IPS-NIHi7 (cell line): ENCODE data around the gene GRIN2A.

Experiments
- DNase-seq: peaks from one replicate; pipeline ENCODE4 v3.0.0; 2012; ENCODE audit warnings: mixed read lengths; ENCODE audit errors: extremely low spot score

GRIN2A gene

GRCh38 chr16:9966569-9967157, 215.6 kb downstream of the GRIN2A start:
- DNase-seq: no peak

- DNase-seq: no peak
Measured at GRCh38 chr16:9965079-9965478, 217.1 kb downstream of the GRIN2A start.

- no peak for DNase-seq
Measured at GRCh38 chr16:9964426-9964825, 217.8 kb downstream of the GRIN2A start.

- DNase-seq: no peak
Measured at GRCh38 chr16:9957433-9957832, 224.8 kb downstream of the GRIN2A start.

- DNase-seq: no peak
Measured at GRCh38 chr16:9957002-9957401, 225.2 kb downstream of the GRIN2A start.

GRCh38 chr16:9955677-9956076, 226.6 kb downstream of the GRIN2A start:
- DNase-seq: no peak

- DNase-seq: no peak
Measured at GRCh38 chr16:9953908-9954570, 228.2 kb downstream of the GRIN2A start.

- no peak for DNase-seq
Measured at GRCh38 chr16:9950658-9951057, 231.6 kb downstream of the GRIN2A start.

GRCh38 chr16:9949396-9949795, 232.8 kb downstream of the GRIN2A start:
- no peak for DNase-seq

GRCh38 chr16:9948933-9949332, 233.3 kb downstream of the GRIN2A start:
- DNase-seq: no peak

GRCh38 chr16:9946022-9946720, 236.1 kb downstream of the GRIN2A start:
- DNase-seq: peak; percentile 29

GRCh38 chr16:9943121-9943520, 239.1 kb downstream of the GRIN2A start:
- no peak for DNase-seq

GRCh38 chr16:9941245-9941644, 241.0 kb downstream of the GRIN2A start:
- DNase-seq: no peak

GRCh38 chr16:9934723-9935508, 247.3 kb downstream of the GRIN2A start:
- no peak for DNase-seq

- no peak for DNase-seq
Measured at GRCh38 chr16:9932919-9933653, 249.1 kb downstream of the GRIN2A start.

GRCh38 chr16:9932000-9932399, 250.2 kb downstream of the GRIN2A start:
- no peak for DNase-seq

- DNase-seq: no peak
Measured at GRCh38 chr16:9929836-9930235, 252.4 kb downstream of the GRIN2A start.

GRCh38 chr16:9929313-9929712, 252.9 kb downstream of the GRIN2A start:
- no peak for DNase-seq

- DNase-seq: no peak
Measured at GRCh38 chr16:9922441-9922840, 259.8 kb downstream of the GRIN2A start.

GRCh38 chr16:9921997-9922396, 260.2 kb downstream of the GRIN2A start:
- DNase-seq: no peak

GRCh38 chr16:9919460-9919859, 262.8 kb downstream of the GRIN2A start:
- DNase-seq: no peak

- no peak for DNase-seq
Measured at GRCh38 chr16:9917691-9918090, 264.5 kb downstream of the GRIN2A start.
